GM10847 (cell line): ENCODE data around the gene FGF8.

Source experiments
- POLR2A ChIP-seq: IDR thresholded peaks from 2 replicates; pipeline ENCODE4 v1.6.1; 2011; ENCODE audit not compliant: insufficient read length; ENCODE audit errors: extremely low read depth

The FGF8 gene

GRCh38 chr10:101766753-101767599, 8.9 kb downstream of the FGF8 start:
- TF ChIP-seq POLR2A, result no peak

- no peak for TF ChIP-seq POLR2A
Measured at GRCh38 chr10:101766306-101766705, 9.6 kb downstream of the FGF8 start.

DNA sequence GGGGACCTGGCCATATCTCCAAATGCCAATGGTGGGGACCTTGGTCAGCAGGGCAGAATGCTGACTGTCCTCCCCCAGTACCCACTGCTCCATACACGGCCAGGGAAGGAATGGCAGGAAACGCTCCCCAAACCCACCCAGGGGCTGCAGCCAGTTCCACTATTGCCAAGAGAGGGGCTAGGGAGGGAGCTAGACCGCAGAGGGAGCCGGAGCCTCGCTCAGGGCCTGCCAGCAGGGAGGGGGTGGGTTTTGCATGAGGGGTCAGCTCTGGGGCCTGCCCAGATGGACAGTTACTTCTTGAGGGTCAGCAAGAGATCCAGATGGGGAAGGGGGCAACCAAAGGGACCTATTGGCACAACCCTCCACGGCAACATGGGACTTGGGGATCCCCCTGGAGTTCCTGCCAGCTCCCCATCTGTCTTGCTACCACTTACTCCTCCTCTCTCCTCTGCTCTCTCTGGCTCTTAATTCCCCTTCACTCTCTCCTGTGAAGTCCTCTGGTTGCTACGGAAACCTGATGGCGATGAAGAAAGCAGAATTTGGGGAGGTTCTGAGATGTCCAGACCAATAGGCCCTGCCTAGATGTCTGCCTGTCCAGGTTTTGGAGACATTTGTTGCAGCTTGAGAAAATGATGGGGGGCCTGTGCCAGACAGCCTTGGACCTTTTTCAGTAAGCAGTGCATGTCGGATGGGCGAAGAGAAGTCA, 12.6 kb downstream of the FGF8 start:
- no peak for TF ChIP-seq POLR2A

DNA sequence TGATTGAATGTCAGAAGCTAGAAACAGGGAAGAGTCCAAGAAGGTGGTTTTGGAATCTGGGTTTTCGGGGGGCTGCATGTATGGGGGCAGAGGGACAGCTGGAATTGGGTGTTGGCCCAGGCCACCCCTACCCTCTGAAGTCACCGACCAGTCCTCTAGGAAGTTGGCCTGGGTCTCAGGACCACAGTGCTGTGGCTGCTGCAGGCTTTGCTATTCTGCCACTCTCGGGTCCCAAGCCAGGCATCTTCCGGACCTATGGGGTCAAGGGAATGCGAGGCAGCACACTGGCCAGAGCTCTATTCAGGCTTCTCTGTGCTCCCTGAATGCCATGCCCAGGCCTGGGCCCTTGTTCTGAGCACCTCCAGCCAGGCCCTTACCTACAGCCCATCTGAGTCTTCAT, 13.2 kb downstream of the FGF8 start:
- no peak for TF ChIP-seq POLR2A

- no peak for TF ChIP-seq POLR2A
Measured at GRCh38 chr10:101761226-101761625, 14.7 kb downstream of the FGF8 start.

DNA sequence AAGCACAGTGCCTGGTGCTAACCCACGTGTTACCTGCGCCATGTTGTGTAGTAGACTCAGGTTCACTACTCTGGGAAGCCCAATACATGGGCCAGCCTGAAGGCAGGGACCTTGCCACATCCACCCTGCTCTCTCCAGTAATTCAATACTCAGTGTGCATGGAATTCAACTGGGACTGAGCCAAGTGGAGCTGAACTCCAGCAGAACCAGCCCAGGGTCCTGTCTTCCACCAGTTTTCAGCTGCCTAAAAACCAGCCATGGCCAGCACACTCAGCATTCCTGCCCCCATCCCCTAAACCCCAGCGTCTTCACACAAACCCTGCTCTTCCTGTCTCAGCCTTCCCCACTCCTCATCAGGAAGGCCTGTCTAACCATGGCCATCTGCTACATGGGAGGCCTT, 15.4 kb downstream of the FGF8 start:
- no peak for TF ChIP-seq POLR2A

DNA sequence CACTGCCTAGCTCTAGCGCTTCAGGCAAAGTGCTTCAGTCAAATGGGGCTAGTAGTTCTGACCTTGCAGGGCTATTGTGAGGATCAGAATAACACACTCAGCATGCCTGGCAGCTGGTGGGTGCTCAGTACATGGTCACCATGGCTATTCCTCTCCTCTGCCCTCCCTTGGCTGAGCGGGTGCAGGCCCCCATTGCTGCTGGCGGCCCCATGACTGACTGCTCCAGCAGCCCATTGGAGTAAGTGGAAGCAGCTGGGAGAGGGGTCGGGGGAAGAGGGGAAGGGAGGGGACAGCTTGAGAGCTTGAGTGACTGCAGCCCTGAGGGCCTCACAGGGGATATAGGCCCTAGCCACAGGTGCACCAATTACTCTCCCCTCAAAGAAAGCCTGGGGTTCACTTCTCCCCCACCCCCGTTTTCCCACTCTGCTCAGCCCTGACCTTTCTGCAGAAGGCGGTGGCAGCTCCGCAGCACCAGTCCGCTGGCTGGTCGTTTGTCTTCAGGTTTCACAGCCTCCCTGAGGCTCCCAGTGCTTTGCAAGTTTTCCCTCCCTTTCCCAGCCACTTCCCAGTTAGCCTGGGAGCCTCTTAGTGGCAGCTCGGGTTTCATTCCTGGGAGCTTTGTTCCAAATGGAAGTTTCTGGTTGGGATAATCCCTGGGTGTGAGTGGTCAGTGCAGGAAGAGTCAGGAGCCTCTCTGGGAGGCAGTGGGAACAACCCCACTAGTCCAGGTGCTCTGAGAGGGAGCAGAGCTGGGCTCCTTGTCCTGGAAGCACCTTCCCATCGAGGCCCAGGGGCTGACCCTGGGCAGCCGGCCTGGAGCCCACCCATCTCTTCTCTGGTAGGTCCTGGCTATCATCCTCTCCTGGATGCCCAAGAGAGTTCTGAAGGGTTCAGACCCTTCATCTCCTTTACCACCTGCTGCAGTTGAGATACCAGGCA, 16.3 kb downstream of the FGF8 start:
- TF ChIP-seq POLR2A, result no peak

DNA sequence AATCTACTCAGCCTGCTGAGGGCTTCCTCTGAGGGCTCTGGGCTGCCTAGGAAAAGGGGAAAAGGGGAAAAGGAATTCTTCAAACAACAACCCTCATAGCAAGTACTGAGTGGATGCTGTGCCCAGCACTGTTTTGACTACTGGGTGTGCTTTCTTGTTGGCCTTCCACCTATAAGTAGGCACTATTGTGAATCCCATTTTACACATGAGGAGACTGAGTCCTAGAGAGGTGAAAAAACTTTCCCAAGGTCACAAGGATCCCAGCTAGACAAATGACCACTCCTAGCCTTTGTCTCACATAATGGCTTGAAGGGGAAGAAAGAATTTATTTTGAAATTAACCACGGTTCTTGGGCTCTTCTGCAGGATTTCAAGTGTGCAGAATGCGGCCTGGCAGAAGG, 17.1 kb downstream of the FGF8 start:
- no peak for TF ChIP-seq POLR2A

- TF ChIP-seq POLR2A, result no peak
Measured at GRCh38 chr10:101752241-101752640, 23.7 kb downstream of the FGF8 start.

GRCh38 chr10:101749047-101750016, 26.6 kb downstream of the FGF8 start:
- TF ChIP-seq POLR2A, result no peak

DNA sequence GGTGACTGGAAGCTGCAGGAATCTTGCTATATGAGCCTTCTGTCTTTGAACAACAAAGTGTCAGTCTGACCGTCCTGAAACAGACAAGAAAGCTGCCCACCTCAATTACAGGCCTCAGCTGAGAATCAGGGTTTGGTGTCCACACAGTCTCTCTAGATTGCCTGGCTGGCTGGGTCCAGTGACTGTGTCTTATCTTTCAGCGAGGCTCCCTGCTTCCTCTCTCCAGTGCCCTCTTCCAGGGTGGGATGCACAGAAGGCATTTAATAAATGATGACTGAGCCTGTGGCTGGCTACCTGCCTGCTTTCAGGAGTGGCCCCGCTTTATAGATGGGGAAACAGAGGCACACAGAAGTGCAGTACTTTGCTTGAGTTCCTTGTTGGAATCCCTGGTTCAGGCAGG, 27.4 kb downstream of the FGF8 start:
- no peak for TF ChIP-seq POLR2A

- no peak for TF ChIP-seq POLR2A
Measured at GRCh38 chr10:101745074-101745696, 30.7 kb downstream of the FGF8 start.

DNA sequence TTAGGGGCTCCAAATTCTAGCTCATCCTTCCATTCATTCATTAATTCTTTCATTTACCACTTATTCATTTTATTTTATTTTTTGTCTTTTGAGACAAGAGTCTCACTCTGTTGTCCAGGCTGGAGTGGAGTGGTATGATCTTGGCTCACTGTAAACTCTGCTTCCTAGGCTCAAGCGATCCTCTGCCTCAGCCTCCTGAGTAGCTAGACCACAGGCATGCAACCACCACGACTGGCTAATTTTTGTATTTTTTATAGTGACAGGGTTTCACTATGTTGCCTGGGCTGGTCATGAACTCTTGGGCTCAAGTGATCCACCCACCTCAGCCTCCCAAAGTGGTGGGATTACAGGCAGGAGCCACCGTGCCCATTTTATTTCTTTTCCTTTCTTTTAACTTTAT, 31.6 kb downstream of the FGF8 start:
- no peak for TF ChIP-seq POLR2A

DNA sequence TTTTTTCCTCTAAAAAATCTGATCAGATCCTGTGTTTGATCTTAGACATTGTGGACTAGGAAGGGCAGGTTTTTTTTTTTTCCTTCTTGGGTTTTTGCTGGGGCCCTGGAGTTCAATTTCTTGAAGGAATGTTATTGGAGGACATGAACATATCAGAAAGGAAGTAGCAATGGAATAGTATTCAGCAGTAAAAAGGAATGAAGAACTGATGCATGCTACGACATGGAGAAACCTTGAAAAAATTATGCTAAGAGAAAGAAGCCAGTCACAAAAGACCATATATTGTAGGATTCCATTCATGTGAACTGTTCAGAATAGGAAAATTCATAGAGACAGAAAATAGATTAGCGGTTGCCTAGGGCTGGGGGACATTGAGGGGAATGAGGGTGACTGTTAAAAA, 34.0 kb downstream of the FGF8 start:
- TF ChIP-seq POLR2A, result no peak
